ENCODE results near the gene KSR1. TPM values are rescaled to one million over a fixed set of nuclear protein-coding genes. Genes with fewer than 3 reads are reported as not detected.

KSR1 gene
- total RNA-seq, 6 experiments from 2014 or later: 5.9 to 12.9 (median 8.7) TPM

- 89% methylated on average over 4 of the region's 8 CpGs for WGBS (ENCODE audit: insufficient coverage, low coverage, low lambda C conversion rate, missing lambda C conversion rate)
- intact Hi-C loops (cut with DNase I): no loop called here
- Histone ChIP-seq H3K4me1 (no peaks in the 10 kb centered on the region), H3K36me3 (peaks cover 0 to 16% (median 2%) of the 10 kb centered on the region in 4 donors), H3K9me3 (no peaks in the 10 kb centered on the region), H3K4me3 (no peak overlapping the region), H3K27ac (no peak overlapping the region), H3K27me3 (no peaks in the 10 kb centered on the region)
- TF ChIP-seq CTCF (IDR thresholded peaks at IDR 0.05) (no peak), POLR2A (IDR thresholded peaks at IDR 0.05) (no peak)
- DNase-seq (no peak), ATAC-seq (no peak)
Measured at GRCh38 chr17:27618417-27618816, 162.2 kb downstream of the KSR1 start.

DNA sequence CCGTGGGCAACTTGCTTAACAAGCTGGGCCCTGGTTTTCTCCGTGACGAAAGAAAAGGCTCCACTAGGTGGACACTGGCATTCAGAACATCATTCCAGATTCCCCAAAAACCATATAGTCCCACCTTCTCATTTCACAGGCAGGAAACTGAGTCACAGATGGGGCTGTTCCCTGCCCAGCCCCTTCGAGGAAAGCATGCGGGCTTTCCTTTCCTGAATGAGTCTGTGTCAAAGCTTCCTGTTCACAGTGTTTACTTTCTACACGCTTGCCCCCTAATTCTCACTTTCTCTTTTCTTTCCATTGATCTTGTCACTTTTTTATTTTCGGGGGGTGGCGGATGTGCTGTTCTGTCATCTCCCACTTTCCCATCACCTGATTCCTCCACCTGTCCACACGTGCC lies 164.5 kb downstream of the KSR1 start:
- intact Hi-C loops (cut with DNase I): no loop called here
- Histone ChIP-seq H3K9me3 (no peaks in the 10 kb centered on the region), H3K27me3 (no peaks in the 10 kb centered on the region), H3K4me1 (no peaks in the 10 kb centered on the region), H3K4me3 (no peak overlapping the region), H3K27ac (no peak overlapping the region), H3K36me3 (peaks cover 0 to 16% (median 2%) of the 10 kb centered on the region in 4 donors)
- WGBS (ENCODE audit: insufficient coverage, low coverage, low lambda C conversion rate, missing lambda C conversion rate): 63% methylated on average over 6 of the region's 9 CpGs
- DNase-seq: no peak
- no peak for ATAC-seq
- TF ChIP-seq CTCF (IDR thresholded peaks at IDR 0.05): no peak
- no peak for TF ChIP-seq POLR2A (IDR thresholded peaks at IDR 0.05)

DNA sequence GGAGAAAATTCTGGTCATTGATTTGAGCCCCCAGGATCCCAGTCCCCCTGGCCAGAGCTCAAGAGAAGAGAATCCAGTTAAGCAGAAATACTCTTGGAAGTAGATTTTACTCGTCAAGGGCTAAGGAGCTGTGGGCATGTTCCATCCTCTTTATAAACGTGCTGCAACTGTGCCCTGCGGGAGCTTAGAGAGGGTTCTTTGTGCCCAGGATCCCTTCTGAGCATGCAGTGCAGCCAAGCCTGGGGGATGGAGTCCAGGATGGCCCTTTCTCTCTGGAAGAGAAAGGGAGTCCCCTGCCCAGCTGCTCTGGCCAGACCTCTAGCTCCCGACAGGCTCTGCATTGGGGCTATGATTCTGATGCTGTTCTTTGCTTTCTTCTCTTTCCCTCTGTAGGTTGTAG lies 165.3 kb downstream of the KSR1 start:
- WGBS (ENCODE audit: insufficient coverage, low coverage, low lambda C conversion rate, missing lambda C conversion rate): 80% methylated on average over 1 of the region's 4 CpGs
- Histone ChIP-seq H3K27me3 (no peaks in the 10 kb centered on the region), H3K27ac (no peak overlapping the region), H3K36me3 (peaks cover 0 to 16% (median 2%) of the 10 kb centered on the region in 4 donors), H3K4me3 (no peak overlapping the region), H3K9me3 (no peaks in the 10 kb centered on the region), H3K4me1 (no peaks in the 10 kb centered on the region)
- ATAC-seq: no peak
- no peak for DNase-seq
- TF ChIP-seq CTCF (IDR thresholded peaks at IDR 0.05) (no peak), POLR2A (IDR thresholded peaks at IDR 0.05) (no peak)
- intact Hi-C loops (cut with DNase I): no loop called here

- no peak for ATAC-seq
- Histone ChIP-seq H3K9me3 (no peaks in the 10 kb centered on the region), H3K4me3 (no peak overlapping the region), H3K27me3 (no peaks in the 10 kb centered on the region), H3K4me1 (no peaks in the 10 kb centered on the region), H3K27ac (no peak overlapping the region), H3K36me3 (peaks cover 0 to 16% (median 2%) of the 10 kb centered on the region in 4 donors)
- WGBS (ENCODE audit: insufficient coverage, low coverage, low lambda C conversion rate, missing lambda C conversion rate): 76% methylated on average over 8 of the region's 10 CpGs
- no peak for DNase-seq
- intact Hi-C loops (cut with DNase I): no loop called here
- TF ChIP-seq CTCF (IDR thresholded peaks at IDR 0.05) (no peak), POLR2A (IDR thresholded peaks at IDR 0.05) (no peak)
Measured at GRCh38 chr17:27621942-27622559, 165.8 kb downstream of the KSR1 start.
